ENCODE data around the gene TOMM6.

TOMM6 gene

DNA sequence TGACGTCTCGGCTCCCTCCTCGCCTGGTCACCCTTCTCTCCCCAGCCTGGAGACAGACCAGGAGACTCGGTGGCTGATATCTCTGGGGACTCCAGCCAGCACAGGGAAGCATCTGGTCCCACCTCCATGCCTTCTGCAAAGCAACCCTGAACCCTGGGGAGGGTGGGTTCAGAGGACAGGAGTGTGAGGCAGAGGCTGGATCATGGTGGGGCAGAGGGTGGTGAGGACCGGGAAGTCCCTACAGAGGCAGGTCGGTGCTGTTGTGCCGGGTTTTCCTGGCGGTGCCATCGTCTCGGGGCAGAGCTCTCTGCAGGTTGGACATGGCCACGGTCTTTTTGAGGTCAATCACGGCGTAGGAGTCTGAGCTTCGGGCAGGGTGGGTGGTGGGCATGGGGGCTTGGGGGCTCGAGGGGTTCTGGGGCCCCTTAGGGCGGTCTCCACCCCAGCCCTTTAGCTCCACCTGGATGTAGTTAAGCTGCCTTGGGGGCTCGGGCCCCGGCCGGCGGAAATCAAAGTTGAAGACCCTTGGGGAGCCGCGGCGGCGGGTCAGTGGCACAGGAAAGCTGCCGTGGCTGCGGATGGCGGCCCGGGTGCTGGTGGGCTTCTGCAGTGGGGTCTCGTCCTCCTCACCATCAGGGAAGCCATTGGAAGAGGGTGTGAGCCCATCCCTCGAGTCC, 17.0 kb upstream of the TOMM6 start:
- no peaks in the 10 kb centered on the region for H3K27me3 ChIP-seq (ENCODE audit: insufficient read depth, low read length)

GRCh38 chr6:41771058-41771983, 16.2 kb upstream of the TOMM6 start:
- H3K4me3 ChIP-seq (ENCODE audit: low read length): no peak overlapping the region
- H3K36me3 ChIP-seq (ENCODE audit: insufficient read depth, low read length): peaks cover 25% of the 10 kb centered on the region

More for the DNA sequence above, 17.0 kb upstream of the TOMM6 start:
- H3K36me3 ChIP-seq (ENCODE audit: insufficient read depth, low read length): peaks cover 22% of the 10 kb centered on the region
- no peak overlapping the region for H3K4me3 ChIP-seq (ENCODE audit: low read length)
- no peak overlapping the region for H2AFZ ChIP-seq (ENCODE audit: low read depth, low read length)
- no peaks in the 10 kb centered on the region for H3K9me3 ChIP-seq (ENCODE audit: low read length)
- peaks cover 9% of the 10 kb centered on the region for H3K4me1 ChIP-seq (ENCODE audit: insufficient read depth, low read length)

GRCh38 chr6:41774841-41775240, 12.7 kb upstream of the TOMM6 start:
- H3K36me3 ChIP-seq (ENCODE audit: insufficient read depth, low read length): peaks cover 30% of the 10 kb centered on the region
- no peaks in the 10 kb centered on the region for H3K9me3 ChIP-seq (ENCODE audit: low read length)

More at GRCh38 chr6:41771058-41771983, 16.2 kb upstream of the TOMM6 start:
- Histone ChIP-seq H3K9me3 (ENCODE audit: low read length) (no peaks in the 10 kb centered on the region), H3K27me3 (ENCODE audit: insufficient read depth, low read length) (no peaks in the 10 kb centered on the region), H3K4me1 (ENCODE audit: insufficient read depth, low read length) (peaks cover 9% of the 10 kb centered on the region), H2AFZ (ENCODE audit: low read depth, low read length) (no peak overlapping the region)

GRCh38 chr6:41775293-41775882, 12.1 kb upstream of the TOMM6 start:
- Histone ChIP-seq H2AFZ (ENCODE audit: low read depth, low read length) (no peak overlapping the region), H3K36me3 (ENCODE audit: insufficient read depth, low read length) (peaks cover 28% of the 10 kb centered on the region), H3K4me3 (ENCODE audit: low read length) (no peak overlapping the region), H3K4me1 (ENCODE audit: insufficient read depth, low read length) (peaks cover 8% of the 10 kb centered on the region), H3K27me3 (ENCODE audit: insufficient read depth, low read length) (no peaks in the 10 kb centered on the region), H3K9me3 (ENCODE audit: low read length) (no peaks in the 10 kb centered on the region)

More at GRCh38 chr6:41774841-41775240, 12.7 kb upstream of the TOMM6 start:
- no peak overlapping the region for H2AFZ ChIP-seq (ENCODE audit: low read depth, low read length)
- no peak overlapping the region for H3K4me3 ChIP-seq (ENCODE audit: low read length)
- no peaks in the 10 kb centered on the region for H3K27me3 ChIP-seq (ENCODE audit: insufficient read depth, low read length)
- peaks cover 8% of the 10 kb centered on the region for H3K4me1 ChIP-seq (ENCODE audit: insufficient read depth, low read length)

- Histone ChIP-seq H3K4me1 (ENCODE audit: insufficient read depth, low read length) (peaks cover 16% of the 10 kb centered on the region), H3K9me3 (ENCODE audit: low read length) (no peaks in the 10 kb centered on the region), H3K36me3 (ENCODE audit: insufficient read depth, low read length) (peaks cover 17% of the 10 kb centered on the region), H2AFZ (ENCODE audit: low read depth, low read length) (no peak overlapping the region), H3K27me3 (ENCODE audit: insufficient read depth, low read length) (no peaks in the 10 kb centered on the region), H3K4me3 (ENCODE audit: low read length) (no peak overlapping the region)
Measured at GRCh38 chr6:41777551-41778285, 9.8 kb upstream of the TOMM6 start.

DNA sequence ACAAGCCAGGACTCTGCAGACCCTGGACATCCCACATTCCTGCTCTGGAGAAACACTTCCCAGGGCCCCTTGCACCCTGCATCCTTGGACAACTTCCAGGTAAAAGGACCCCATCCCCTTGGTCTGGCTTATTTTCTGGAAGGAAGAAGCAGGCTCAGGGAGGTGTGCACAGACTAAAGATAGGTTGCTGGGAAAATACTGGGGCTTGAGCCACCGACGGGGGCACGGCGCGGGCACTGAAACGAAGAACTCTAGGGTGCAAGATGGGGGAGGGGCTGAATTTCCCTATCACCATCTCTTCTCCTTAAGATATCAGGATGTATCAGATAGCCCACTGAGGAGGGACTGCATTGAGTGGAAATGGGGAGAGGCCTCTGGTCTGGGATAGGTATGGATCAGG, 8.6 kb upstream of the TOMM6 start:
- peak overlapping the region; percentile 46 for H2AFZ ChIP-seq (ENCODE audit: low read depth, low read length)
- no peaks in the 10 kb centered on the region for H3K9me3 ChIP-seq (ENCODE audit: low read length)
- H3K27me3 ChIP-seq (ENCODE audit: insufficient read depth, low read length): no peaks in the 10 kb centered on the region
- H3K36me3 ChIP-seq (ENCODE audit: insufficient read depth, low read length): peaks cover 16% of the 10 kb centered on the region
- peak overlapping the region; percentile 58 for H3K4me3 ChIP-seq (ENCODE audit: low read length)
- H3K4me1 ChIP-seq (ENCODE audit: insufficient read depth, low read length): peaks cover 16% of the 10 kb centered on the region

- H3K4me3 ChIP-seq (ENCODE audit: low read length): peak overlapping the region; percentile 58
- peak overlapping the region; percentile 46 for H2AFZ ChIP-seq (ENCODE audit: low read depth, low read length)
- peaks cover 16% of the 10 kb centered on the region for H3K36me3 ChIP-seq (ENCODE audit: insufficient read depth, low read length)
- peaks cover 16% of the 10 kb centered on the region for H3K4me1 ChIP-seq (ENCODE audit: insufficient read depth, low read length)
- no peaks in the 10 kb centered on the region for H3K27me3 ChIP-seq (ENCODE audit: insufficient read depth, low read length)
- H3K9me3 ChIP-seq (ENCODE audit: low read length): no peaks in the 10 kb centered on the region
Measured at GRCh38 chr6:41779336-41779735, 8.2 kb upstream of the TOMM6 start.

DNA sequence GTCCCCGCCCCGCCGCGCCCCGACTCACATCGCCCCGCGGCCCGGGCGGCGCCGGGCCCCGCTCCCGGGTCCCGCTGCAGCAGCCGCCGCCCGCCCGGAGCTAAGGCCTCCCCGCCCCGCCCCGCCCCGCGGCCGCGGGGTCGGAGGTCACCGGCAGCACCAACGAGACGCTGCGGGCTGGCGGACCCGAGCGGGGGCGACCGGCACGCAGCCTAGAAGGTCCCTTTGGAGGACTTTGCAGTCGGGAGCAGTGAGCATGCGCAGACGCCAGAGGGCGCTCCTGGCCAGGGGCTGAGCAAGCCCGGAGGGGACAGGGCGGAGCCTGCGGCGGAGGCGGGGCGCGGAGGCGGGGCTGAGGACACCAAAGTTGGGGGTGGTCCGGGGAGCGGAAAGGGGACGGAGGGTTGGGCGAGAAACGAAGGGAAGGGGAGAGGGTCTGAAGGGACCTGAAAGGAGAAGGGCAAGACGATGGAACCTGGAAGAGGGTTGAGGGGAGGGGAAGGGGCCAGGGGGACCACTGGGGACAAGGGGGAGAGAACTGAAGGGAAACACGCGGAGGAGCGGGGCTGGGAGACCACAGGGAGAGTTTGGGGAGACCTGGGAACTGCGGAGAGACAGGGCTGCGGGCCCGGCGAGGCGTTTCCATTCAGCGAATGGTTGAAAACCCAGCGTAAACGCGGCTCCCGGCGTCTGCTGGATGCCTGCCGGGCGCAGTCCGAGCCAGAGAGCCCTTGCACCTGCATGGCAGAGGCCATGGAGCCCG, 7.5 kb upstream of the TOMM6 start, which contains the start of gene FRS3:
TSS of gene FRS3 (minus strand) at position 113 of the 763 bp plus-strand sequence. CDS start 2,913 bp downstream, outside the sequence.
- peaks cover 13% of the 10 kb centered on the region for H3K36me3 ChIP-seq (ENCODE audit: insufficient read depth, low read length)
- peak within 1 kb of the TSS; percentile 46 for H2AFZ ChIP-seq (ENCODE audit: low read depth, low read length)
- H3K9me3 ChIP-seq (ENCODE audit: low read length): no peaks in the 10 kb centered on the region
- no peaks in the 10 kb centered on the region for H3K27me3 ChIP-seq (ENCODE audit: insufficient read depth, low read length)
- peaks cover 16% of the 10 kb centered on the region for H3K4me1 ChIP-seq (ENCODE audit: insufficient read depth, low read length)
- H3K4me3 ChIP-seq (ENCODE audit: low read length): peak within 1 kb of the TSS; percentile 58

DNA sequence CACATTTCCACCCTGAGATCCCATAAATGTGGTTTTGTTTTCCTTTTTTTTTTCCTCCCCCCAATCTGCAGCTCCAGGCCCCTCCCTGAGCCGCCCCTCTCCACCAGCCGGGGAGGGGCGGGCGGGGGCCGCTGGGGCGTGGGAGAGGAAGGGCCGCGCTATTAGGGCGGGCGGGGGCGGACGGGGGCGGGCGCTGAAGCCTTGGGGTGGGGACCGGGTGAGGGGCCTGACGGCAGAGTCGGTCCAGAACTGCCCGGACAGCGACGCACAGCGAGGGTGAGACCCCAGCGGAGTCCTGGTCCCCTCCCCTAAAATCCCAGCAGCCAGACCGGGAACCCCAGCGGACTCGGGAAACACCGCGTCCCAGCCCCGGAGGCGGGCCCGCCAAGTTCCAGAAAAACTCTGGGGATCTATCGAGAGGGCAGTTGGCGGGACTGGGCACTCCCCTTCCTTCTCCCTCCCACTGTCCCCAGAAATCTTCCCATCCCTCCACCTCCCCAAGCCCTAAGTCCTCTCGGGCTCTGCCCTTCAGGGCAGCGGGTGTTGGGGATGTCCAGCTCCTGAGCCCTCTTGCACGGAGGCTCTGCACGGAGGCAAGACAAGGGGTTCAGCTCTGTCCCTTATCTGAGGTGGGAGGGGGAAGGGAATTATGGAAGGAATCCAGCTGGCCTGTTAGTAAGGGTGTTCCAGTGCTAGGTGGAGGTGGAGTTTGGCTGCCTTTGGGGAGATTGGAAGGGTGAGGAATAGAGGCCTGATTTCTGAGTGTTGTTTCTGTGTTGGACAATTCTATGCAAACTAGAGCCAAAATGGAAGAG, 6.7 kb upstream of the TOMM6 start, which contains the start of gene PRICKLE4:
TSS of gene PRICKLE4 (plus strand) at position 232 of the 815 bp plus-strand sequence. CDS start 2,692 bp downstream, outside the sequence.
- peak within 1 kb of the TSS; percentile 58 for H3K4me3 ChIP-seq (ENCODE audit: low read length)
- H3K27me3 ChIP-seq (ENCODE audit: insufficient read depth, low read length): no peaks in the 10 kb centered on the region
- peaks cover 7% of the 10 kb centered on the region for H3K36me3 ChIP-seq (ENCODE audit: insufficient read depth, low read length)
- no peaks in the 10 kb centered on the region for H3K9me3 ChIP-seq (ENCODE audit: low read length)
- H2AFZ ChIP-seq (ENCODE audit: low read depth, low read length): peak within 1 kb of the TSS; percentile 46
- H3K4me1 ChIP-seq (ENCODE audit: insufficient read depth, low read length): peaks cover 18% of the 10 kb centered on the region

- no peak overlapping the region for H2AFZ ChIP-seq (ENCODE audit: low read depth, low read length)
- no peaks in the 10 kb centered on the region for H3K9me3 ChIP-seq (ENCODE audit: low read length)
- H3K27me3 ChIP-seq (ENCODE audit: insufficient read depth, low read length): no peaks in the 10 kb centered on the region
- H3K4me1 ChIP-seq (ENCODE audit: insufficient read depth, low read length): peaks cover 22% of the 10 kb centered on the region
- peak overlapping the region; percentile 58 for H3K4me3 ChIP-seq (ENCODE audit: low read length)
- peaks cover 5% of the 10 kb centered on the region for H3K36me3 ChIP-seq (ENCODE audit: insufficient read depth, low read length)
Measured at GRCh38 chr6:41781366-41781730, 6.1 kb upstream of the TOMM6 start.

GRCh38 chr6:41783106-41783780, 4.3 kb upstream of the TOMM6 start:
- H3K9me3 ChIP-seq (ENCODE audit: low read length): no peaks in the 10 kb centered on the region
- no peak overlapping the region for H2AFZ ChIP-seq (ENCODE audit: low read depth, low read length)
- H3K4me3 ChIP-seq (ENCODE audit: low read length): no peak overlapping the region
- peaks cover 22% of the 10 kb centered on the region for H3K4me1 ChIP-seq (ENCODE audit: insufficient read depth, low read length)
- H3K36me3 ChIP-seq (ENCODE audit: insufficient read depth, low read length): no peaks in the 10 kb centered on the region
- H3K27me3 ChIP-seq (ENCODE audit: insufficient read depth, low read length): no peaks in the 10 kb centered on the region
